NOMO-1 (cell line): ENCODE results near the gene VAMP8.
"Not testable (repeated sequence)": the region's sequence is repeated elsewhere in the genome, so short reads cannot be mapped to it uniquely, and the experiment has no call there.

ENCODE experiments used
- DNase-seq, 2 experiments: peaks; one replicate each; lab custom pipeline; 2025; ENCODE audit not compliant: unreplicated experiment in 2 of 2; lab: John Stamatoyannopoulos, UW

Gene VAMP8

DNA sequence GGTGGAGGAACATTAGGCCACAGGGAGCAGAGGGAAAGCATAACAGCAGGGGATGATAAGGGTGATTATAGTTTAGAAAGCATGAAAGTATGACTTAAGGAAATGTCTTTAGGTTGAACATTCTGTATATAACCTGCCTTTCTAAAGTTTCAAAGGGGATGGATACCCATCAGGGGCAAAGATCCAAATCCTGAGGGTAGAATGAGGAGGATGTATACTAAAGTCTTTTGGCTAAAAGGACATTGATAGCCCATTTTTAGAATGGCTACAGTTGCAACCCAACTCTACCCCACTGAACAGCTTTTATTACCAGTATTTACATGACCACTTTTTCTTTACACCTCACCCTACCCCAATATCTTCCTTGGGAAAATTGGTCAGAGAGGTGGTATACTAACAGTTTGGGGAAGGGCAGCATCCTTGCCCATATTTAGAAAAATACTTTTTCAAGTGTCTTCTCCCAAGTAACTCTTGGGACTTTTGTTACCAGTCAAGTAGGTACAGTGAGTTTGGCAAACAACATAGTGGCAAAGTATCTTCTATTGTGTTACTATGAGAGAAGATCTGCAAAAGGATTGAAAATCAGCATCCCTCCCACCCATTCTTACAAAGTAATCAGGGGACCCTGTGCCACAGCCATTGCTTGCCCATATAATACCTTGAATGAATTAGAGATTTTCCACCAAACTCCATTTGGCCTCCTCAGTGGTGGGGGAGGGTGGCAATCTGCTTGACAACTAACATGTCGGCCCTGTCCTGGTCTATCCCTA is 30.1 kb upstream of the VAMP8 start:
- DNase-seq = no peak

- no peak for DNase-seq
Measured at GRCh38 chr2:85547859-85548607, 29.4 kb upstream of the VAMP8 start.

DNA sequence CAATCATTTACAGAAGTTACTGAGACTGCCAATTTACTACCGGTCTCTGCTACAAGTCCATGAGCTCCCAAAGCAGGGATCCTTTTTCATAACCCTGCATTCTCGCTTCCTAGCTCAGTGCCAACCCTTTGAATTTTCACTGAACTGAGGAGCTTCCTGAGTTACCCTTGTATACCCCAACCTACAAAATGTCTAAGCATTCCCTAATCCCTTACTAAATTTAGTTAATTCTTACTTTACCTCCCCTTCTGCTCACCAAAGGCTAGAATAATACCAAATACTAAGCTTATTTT is 28.8 kb upstream of the VAMP8 start:
- no peak for DNase-seq

DNA sequence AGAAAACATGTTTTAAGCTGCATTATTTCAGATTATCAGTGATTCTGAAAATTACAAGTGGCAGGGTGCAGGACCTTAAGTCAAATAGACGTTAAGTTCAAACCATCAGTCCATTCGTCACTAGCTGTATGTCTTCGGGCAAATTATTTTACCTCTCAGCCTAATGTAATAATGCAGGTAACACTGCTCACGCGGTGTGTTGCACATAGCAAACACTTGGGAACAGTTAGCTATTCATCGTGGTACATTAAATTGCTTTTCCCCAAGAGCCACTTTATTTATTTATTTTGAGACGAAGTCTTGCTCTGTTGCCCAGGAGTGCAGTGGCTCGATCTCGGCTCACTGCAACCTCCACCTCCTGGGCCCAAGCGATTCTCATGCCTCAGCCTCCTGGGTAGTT is 28.3 kb upstream of the VAMP8 start:
- DNase-seq = no peak

DNA sequence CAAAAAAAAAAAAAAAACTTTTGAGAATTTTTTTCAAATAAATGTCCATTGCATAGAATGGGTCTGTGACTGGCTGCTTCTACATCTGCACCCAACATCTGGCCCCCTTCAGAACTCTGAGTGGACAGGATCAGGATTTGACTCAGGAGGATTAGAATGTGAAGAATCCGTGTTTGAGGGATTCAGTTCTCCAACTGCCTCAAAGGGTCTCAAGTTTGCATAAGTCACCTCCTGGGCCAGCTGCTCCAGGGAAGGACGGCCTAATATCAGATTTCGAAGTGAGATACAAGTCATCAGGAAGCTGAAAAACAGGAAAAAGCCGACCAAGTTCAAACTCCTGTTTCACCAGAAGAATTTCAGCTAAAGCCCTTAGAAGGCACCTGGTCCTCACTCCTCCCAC is 27.6 kb upstream of the VAMP8 start:
- DNase-seq = no peak

DNA sequence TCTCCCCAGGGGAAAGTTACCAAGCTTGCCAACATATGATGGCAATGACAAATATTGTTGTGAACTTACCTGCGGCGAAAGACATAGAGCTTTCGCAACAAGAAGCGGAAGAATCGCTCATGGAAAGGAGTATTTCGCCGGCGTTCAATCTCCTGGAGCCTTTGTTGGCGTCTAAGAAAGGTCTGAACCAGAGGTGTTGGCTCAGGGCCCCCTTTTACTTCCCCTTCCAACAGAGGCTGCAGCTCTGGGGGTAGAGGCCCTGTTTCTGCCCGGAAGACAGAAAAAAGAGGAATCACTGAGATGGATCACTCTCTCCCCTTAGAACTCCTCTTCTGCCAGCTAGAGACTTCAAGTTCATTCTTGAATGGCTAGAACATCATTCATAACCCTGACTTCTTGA is 26.9 kb upstream of the VAMP8 start:
- peak; percentile 77 to 82 for DNase-seq

DNA sequence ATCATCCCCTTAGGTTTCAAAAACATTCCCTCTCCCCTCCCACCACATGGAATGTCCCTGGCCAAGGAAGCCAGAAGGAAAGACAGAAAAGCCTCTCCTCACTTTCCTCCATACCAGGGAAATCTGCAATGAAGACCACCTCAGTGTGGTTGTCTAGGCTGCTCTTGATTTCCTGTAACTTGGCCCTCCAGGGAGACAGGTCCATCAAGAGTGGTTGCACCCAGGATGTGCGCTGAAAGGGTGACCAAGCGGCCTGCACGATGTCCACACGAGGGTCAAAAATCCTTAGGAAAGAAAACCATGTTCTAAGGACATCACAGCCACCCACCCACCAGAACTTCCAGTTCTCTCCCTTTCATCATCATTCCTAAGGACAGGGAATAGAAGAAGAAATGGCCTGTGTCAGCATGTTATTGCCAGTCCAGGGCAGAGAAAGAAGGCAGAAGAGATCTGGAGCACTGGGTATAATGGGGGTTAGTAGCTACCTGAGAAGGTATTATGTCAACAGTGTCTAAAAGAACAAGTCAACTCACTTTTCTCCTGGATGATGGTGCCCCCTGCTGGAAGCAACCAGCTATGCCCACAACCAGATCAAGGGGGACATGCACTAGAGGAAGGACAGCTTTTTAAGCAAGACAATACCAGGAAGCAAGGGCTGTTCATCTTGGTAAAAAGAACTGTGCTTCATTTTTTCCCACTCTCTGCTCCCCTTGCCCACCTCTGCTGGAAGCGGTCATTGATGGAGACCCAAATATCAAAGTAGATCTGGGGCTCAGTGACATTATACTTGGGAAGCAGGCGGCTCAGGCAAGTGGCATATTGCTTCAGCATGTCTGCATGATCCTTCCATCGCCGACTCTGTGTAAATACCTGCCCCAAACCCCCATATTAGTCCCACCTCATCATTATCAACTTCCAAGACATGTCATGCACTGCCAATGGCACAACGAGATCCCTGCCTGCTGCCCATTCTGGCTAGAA is 25.4 kb upstream of the VAMP8 start:
- DNase-seq = peak; percentile 48 to 72

DNA sequence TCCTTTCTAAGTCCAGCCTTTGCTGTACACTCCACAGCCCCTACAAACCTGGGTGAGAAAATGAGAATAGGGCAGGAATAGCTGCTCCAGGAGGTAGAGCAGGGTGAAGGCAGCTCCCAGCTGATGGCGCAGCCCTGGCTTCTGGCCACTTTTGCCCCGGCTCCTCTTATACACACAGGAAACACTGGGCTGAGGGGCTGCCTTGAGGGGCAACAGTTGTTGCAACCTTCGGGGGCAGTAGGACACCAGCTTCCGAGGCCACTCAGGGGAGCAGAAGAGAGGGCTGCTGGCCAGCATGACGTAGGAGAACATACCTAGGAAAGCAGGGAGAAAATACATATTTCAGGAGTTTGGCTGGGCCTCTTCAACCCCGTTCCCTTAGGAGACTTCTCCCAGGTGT is 24.2 kb upstream of the VAMP8 start:
- no peak for DNase-seq

GRCh38 chr2:85554980-85555612 is 22.3 kb upstream of the VAMP8 start:
- DNase-seq = no peak

DNA sequence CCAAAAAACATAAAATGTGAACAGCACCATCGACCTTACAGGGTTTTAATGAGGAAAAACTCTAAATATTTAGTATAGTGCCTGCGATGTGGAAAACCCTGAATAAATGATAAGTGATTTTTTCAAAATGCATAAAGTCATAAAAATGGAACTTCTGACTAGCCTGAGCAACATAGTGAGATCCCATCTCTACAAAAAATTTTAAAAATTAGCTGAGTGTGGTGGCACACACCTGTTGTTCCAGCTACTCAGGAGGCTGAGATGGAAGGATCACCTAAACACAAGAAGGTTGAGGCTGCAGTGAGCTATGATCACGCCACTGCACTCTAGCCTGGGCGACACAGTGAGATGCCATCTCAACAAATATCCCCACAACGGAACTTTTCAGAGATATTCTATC is 20.3 kb upstream of the VAMP8 start:
- no peak for DNase-seq

DNA sequence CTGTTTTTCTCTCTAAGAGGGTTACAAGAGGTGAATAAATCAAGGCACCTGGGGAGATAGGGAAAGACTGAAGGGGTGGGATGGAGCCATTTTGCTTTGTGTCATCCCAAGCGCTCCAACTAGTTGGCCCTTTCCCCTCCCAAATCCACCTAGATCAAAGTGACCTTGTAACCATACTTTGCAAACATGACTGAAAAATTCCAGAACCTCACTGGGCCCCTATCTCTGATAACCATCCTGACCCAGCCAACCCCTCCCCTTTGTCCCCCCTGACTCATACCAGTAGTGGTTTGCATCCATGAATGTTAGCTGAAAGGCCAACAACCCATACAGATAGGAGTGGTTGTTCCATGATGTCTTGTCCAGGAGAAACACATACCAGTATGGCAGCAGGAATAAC is 19.2 kb upstream of the VAMP8 start:
- no peak for DNase-seq

DNA sequence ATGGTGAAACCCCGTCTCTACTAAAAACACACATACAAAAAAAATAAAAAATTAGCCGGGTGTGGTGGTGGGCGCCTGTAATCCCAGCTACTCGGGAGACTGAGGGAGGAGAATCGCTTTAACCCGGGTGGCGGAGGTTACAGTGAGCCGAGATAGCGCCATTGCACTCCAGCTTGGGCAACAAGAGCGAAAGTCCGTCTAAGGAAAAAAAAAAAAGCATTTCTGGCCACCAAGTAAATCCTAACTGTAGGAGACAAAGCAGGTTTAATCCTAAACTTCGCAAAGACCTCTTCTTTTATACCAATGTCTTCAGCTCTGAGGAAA is 17.0 kb upstream of the VAMP8 start:
- not testable (repeated sequence) for DNase-seq

GRCh38 chr2:85560812-85561279 is 16.5 kb upstream of the VAMP8 start:
- DNase-seq = no peak

DNA sequence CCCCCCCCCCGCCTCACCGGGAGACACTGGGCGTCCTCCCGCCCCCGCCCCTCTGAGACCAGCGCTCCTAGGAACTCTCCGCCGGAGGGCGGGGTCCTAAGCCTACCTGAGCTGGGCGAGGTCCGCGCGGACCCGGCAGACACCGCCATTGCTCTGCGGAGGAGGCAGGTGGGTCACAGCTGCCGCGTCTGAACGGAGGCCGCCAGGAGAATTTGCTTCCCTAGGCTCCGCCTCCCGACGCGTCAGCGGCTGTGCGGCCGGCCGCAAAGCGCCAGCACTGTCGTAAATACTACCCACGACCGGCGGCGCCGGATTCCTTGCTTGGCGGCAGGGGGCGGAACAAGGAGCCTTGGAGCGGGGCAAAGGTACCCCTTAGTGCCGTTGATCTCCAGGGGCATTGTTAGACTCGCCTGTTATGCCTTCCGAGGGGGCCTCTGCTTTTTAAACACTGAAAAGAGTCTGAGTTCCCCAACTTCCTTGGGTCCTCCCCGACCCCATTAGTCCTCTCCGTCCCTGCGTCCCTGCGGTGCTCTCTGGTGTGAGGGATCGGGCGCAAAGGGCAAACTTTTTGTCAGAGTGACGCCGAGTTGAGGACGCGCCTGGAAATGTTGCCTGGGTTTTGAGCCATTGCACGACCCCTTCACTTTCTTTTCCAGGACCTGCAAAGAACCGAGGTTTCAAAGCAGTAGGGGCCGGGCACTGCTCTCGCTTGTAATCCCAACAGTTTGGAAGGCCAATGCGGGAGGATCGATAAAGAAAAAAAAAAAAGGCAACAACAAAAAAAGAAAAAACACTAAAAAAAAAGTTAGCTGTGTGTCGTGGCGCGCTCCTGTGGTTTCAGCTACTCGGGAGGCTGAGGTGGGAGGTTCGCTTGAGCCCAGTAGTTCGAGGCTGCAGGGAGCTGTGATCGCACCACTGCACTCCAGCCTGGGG is 15.8 kb upstream of the VAMP8 start, which contains the start of gene GGCX:
GGCX (minus strand) TSS at position 214 of the 933 bp plus-strand sequence; CDS start at position 149, 65 bp downstream.
- DNase-seq = peak; percentile 93 to 98

GRCh38 chr2:85564144-85564563 is 13.2 kb upstream of the VAMP8 start:
- peak; percentile 93 for DNase-seq

- no peak for DNase-seq
Measured at GRCh38 chr2:85566265-85566664, 11.1 kb upstream of the VAMP8 start.

DNA sequence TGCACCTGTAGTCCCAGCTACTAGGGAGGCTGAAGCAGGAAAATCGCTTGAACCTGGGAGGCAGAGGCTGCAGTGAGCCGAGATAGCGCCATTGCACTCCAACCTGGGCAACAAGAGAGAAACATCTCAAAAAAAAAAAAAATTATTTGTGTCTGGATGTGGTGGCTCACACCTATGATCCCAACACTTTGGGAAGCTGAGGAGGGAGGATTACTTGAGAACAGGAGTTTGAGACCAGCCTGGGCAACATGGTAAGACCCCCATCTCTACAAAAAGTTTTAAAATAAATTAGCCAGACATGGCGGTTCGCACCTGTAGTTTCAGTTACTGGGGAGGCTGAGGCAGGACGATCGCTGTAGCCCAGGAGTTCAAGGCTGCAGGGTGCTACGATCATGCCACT is 1.6 kb upstream of the VAMP8 start:
- no peak for DNase-seq

DNA sequence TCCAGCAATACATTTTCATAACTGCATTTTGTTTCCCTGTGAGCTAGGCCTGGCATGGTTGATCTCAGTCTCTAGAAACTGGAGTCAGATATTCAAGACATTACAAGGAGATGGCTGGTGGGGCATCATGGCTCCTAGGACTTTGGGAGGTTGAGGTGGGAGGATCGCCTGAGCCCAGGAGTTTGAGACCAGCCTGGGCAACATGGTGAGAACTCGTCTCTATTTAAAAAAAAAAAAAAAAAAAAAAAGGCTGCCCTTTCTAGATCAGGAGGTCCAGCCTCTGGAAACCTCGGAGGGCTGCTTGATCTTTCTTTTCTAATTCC is 362 bp upstream of the VAMP8 start:
- DNase-seq = no peak

DNA sequence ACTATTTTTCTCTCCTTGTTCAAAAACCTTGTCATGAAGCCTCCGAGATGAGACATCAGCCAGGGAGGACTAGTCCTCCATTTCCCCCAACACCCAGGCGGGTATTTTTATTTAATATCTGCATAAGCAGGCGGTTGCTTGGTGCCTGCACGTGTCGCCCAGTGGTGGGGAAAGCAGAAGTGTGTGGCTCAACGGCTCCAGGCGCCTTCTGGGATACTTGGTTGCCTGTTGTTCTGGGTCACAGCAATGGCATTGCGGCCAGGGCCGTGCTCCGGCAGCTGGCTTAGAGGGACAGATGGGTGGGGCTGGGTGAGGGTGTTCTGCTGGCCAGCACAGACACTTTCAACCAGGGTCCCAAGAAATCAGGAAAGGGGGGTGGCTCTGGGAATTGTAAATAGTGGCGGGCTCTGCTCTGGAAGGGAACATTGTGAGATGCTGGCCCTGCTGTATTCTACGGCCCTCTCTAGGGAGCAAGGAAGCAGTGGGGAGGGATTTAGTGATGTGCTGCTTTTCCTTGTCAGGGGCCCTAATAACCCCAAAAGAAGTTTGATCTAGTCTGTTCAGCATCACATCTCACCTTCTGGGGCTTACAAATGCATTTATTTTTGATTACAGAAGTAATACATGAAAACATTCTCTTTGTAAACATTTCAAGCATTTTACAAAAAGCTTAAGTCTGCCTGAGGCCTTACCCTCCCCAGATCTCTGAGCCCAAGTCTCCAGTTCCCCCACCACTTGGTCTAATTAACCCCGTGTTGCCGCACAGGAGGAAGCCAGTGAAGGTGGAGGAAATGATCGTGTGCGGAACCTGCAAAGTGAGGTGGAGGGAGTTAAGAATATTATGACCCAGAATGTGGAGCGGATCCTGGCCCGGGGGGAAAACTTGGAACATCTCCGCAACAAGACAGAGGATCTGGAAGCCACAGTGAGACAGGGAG is 1.1 kb downstream of the VAMP8 start:
- peak; percentile 87 to 93 for DNase-seq
